ENCODE data around the gene DHX29.

DHX29 gene

GRCh38 chr5:55308254-55308836 is 851 bp upstream of the DHX29 start:
- no peak for DNase-seq

GRCh38 chr5:55306641-55307382 is 682 bp downstream of the DHX29 start:
- peak; percentile 14 for DNase-seq

DNA sequence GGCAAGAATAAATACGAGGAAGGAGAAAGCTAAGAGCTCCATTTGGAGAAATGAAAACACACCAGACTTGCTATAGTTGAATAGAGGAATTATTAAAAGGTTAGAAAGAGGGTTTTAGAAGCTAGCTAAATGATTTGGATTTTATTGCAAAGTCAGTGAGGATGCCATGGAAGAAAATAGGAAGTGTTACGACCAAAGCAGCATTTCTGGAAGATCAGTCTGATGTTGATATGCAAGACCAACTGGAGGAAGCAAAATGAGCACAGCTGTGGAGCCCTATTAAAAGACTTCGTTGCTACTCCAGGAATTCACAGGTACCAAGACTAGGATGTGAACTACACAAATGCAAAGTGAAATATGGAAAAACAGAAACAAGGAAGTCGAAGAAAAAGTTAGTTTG is 2.1 kb downstream of the DHX29 start:
- DNase-seq = no peak

DNA sequence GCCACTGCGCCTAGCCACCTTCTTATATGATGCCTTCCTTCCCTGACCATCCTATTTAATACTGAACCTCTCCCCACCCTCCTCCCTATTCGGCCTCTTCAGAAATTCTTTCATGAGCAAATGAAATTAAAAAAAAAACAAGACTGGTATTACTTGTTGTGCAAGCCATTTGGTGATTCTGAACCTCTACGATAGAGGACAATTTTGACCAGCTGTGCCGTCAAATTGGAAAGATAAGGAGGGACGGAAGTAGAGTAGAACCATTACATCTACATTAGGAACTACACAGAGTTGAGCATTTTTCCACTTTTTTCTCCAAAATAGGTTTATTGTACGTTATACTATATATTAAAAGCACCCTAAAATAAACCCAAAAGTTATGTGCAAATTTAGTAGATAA is 2.9 kb downstream of the DHX29 start:
- DNase-seq = no peak

DNA sequence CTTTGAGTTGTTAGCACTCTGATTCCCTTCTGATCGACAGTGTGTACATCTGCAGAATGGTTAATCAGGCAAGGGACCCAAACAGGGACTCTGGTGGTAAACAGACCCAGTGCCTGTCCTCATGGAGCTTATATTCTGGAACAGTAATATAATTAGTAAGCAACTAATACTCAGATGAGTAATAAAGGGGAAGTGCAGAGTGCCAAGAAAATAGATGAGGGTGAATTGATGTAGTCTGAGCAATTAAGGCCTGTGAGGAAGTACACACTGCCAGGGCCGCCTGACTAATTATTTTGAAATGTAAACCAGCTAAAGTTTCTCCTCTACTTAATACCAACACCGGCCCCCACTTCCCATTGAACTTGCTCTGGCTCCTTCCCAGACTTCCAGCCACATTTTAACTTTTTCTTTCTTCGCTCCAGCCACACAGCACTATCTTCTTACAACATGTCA is 4.2 kb downstream of the DHX29 start:
- no peak for DNase-seq

DNA sequence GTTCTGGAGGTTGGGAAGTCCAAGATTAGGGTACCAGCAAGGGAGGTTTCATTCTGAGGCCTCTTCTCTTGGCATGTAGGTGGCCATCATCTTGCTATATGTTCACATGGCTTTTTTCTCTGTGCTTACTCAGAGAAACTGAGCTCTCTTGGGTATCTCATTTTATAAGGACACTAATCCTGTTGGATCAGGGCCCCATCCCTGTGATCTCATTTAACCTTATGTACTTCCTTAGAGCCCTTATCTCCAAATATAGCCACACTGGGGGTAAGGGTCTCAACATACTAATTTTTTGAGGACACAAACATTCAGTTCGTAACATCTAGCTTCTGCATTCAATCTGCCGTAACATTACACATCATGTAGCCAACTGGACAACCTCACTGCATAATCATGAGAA is 6.6 kb downstream of the DHX29 start:
- no peak for DNase-seq

- DNase-seq = no peak
These were observed 12.6 kb downstream of the DHX29 start for GRCh38 chr5:55294935-55295334.

GRCh38 chr5:55290991-55291390 is 16.5 kb downstream of the DHX29 start:
- no peak for DNase-seq

- no peak for DNase-seq
These were observed 17.7 kb downstream of the DHX29 start for GRCh38 chr5:55289808-55290207.

- no peak for DNase-seq
These were observed 21.0 kb downstream of the DHX29 start for GRCh38 chr5:55286411-55286933.

DNA sequence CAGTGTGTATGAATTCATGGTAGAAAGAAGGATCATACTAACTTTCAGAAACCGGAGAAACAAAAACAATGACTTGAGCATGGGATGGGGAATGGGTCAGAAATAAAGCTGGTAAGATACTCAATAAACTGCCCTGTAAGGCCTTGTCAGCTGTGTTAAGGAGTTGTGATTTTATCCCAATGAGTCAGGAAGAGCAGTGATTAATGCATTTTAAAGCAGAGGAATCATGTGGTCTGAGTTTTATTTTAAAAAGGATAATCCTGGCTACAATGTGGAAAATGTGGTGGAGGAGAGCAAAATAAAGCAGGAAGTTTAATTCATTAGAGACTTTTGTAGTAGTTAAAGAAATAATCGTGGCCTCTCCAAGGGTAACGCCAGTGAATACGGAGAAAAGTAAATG is 28.7 kb downstream of the DHX29 start:
- DNase-seq = no peak

DNA sequence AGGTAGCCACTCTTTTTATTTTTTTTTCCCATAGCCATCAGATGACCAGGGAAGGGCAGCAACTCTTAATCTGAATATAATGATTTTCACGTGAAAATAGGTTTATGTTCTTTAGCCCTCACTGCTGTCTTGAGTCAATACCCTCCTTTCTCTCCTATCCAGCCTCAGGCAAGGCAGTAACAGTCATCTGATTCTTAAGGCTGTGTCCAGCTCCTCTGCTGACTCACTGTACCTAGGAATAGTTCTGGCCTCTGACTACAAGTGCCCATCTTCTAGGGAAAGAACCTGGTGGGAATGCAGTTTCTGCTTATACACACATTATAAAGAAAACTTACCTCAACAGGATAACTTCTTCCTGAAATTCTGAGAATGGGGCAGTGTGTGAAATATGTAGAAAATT is 30.7 kb downstream of the DHX29 start:
- no peak for DNase-seq

DNA sequence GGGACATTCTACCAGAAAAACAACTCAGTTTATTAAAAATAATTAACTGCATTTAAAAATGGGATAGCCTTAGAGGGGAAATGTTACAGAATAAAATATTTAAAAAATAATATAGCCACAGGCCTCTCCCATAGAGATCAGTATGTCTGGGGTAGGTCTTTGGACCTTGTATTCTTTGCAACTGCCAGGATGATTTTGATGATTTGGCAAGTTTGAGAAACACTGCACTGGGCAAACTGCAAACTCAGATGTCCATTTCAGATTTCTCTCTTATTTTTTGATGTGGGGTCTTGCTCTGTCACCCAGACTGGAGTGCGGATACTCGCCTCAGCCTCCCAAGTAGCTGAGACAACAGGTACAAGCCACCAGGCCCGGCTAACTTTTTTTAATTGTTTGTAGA is 49.2 kb downstream of the DHX29 start:
- DNase-seq = no peak

DNA sequence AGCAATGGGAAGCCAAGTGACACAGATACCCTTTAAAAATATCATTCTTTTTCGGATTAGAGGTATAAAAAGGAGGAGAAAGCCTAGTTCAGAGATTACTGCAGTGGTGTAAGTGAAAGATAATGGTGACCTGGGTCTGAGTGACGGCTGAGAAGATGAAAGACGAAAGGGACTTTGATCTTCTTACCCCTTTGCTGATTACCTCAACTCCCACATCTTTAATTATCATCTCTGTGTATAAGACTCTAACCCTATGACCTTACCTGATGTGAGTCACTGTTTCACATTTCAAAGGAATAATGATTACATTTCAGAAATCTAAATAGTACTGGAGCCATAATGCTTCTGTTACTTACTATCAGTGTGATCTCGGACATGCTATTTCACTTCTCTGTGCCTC is 52.7 kb downstream of the DHX29 start:
- DNase-seq = no peak

DNA sequence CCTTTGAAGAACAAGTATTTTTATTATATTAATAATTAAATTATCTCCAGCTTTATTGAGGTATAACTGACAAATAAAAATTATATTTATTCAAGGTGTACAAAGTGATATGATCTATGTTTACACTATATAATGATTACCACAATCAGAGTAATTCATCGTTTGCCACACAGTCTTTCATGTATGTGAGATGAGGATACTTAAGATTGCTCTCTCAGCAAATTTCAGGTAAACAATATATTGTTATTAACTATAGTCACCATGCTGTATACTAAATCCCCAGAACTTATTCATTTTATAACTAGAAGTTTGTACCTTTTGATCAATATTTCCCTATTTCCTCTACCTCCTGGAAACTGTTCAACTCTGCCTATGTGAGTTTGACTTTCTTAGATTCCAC is 57.4 kb downstream of the DHX29 start:
- DNase-seq = no peak

GRCh38 chr5:55241746-55242145 is 65.7 kb downstream of the DHX29 start:
- DNase-seq = peak; percentile 16

DNA sequence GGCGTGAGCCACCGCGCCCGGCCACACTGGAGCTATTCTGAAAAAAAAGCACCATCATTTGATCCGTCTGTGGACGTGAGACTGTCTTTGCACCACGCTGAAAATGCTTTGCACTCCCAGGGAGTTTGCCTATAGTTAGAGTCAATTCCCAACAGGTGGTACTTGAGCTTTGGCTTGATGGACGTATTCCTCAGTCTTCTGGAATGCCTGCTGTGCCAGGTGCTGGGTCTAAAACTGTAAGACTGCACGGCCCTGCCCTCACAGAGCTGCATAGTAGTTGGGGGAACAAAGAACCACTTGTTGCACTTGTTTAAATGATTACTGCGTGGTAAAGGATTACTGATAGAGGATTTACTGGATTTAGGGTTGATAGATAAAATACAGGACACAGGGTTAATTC is 70.7 kb downstream of the DHX29 start:
- no peak for DNase-seq

DNA sequence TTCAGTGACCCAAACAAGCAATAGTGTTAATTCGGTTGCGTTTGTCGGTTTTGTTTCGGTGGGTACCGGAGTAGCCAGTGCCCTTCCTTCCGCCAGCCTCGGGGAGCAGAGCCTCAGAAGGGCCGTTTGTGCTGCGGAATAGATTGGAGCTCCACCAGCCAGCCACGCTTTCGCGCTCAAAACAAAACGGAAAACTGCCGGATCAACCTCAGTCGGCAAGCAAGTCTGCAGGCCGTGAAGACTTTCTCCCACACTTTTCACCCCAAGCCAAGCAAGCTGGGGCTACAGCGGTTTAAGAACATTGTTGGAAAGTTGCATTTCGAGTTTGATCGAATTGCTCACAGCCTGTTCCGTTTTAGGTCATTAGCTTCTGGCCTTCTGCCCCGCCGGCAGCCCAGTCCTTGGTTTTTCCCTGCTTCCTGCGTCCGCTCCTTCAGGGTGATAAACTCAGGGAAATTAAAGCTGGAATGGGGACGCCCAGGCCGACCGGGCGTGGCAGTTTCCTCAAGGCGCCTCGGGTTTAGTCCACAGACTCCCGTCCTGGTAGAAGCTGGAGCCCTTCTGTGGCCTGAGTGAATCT is 73.3 kb downstream of the DHX29 start:
- no peak for DNase-seq

- DNase-seq = peak; percentile 78
These were observed 74.2 kb downstream of the DHX29 start, which contains the start of gene CCNO for GRCh38 chr5:55232985-55233928. Gene CCNO (minus strand): TSS chr5:55233608. CDS start chr5:55233523, 85 bp downstream.

GRCh38 chr5:55232271-55232984 is 75.1 kb downstream of the DHX29 start:
- DNase-seq = no peak

- DNase-seq = no peak
These were observed 75.6 kb downstream of the DHX29 start for GRCh38 chr5:55231919-55232270.

Data from NCI-H510A (cell line).